NB4 (cell line): ENCODE results near the gene C1orf21.

Experiments
- TF ChIP-seq, protein P1 (sequence below): IDR thresholded peaks from one replicate; pipeline ENCODE4 v1.5.1; 2012; ENCODE audit warnings: low read depth, low read length
- TF ChIP-seq, protein P2 (sequence below): IDR thresholded peaks from 2 replicates; pipeline ENCODE4 v1.6.1; 2011; ENCODE audit warnings: low read depth, low read length

DNA sequence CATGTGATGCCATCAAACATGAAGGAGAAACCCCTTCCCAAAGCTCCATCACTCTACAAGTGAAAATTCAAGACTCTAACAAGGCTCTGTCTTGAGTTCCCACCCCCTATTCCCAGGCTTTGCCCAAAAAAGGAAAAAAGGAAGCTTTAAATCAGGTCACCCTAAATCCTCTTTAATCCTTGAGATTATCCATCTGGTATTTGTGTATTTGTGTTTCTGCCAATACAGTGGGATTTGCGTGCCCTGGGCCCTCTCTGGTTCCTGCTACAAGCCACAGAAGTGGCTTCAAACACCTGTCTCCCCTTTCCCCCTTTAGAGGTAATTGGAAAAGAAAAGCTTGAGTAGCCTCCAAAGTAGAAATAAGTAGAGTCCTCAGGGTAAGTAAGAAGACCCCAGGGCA is 247.5 kb downstream of the C1orf21 start:
- TF ChIP-seq, protein P1, sequence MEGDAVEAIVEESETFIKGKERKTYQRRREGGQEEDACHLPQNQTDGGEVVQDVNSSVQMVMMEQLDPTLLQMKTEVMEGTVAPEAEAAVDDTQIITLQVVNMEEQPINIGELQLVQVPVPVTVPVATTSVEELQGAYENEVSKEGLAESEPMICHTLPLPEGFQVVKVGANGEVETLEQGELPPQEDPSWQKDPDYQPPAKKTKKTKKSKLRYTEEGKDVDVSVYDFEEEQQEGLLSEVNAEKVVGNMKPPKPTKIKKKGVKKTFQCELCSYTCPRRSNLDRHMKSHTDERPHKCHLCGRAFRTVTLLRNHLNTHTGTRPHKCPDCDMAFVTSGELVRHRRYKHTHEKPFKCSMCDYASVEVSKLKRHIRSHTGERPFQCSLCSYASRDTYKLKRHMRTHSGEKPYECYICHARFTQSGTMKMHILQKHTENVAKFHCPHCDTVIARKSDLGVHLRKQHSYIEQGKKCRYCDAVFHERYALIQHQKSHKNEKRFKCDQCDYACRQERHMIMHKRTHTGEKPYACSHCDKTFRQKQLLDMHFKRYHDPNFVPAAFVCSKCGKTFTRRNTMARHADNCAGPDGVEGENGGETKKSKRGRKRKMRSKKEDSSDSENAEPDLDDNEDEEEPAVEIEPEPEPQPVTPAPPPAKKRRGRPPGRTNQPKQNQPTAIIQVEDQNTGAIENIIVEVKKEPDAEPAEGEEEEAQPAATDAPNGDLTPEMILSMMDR, result no peak
- TF ChIP-seq, protein P2, sequence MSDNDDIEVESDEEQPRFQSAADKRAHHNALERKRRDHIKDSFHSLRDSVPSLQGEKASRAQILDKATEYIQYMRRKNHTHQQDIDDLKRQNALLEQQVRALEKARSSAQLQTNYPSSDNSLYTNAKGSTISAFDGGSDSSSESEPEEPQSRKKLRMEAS, result no peak
